CD4-positive, alpha-beta T cell treated with Interleukin-17A for 1 hour (primary cell): ENCODE measurements around the gene FNDC3B.

Experiments
- DNase-seq: peaks from one replicate; pipeline ENCODE4 v3.0.0-alpha.2; 2020

Gene FNDC3B

DNA sequence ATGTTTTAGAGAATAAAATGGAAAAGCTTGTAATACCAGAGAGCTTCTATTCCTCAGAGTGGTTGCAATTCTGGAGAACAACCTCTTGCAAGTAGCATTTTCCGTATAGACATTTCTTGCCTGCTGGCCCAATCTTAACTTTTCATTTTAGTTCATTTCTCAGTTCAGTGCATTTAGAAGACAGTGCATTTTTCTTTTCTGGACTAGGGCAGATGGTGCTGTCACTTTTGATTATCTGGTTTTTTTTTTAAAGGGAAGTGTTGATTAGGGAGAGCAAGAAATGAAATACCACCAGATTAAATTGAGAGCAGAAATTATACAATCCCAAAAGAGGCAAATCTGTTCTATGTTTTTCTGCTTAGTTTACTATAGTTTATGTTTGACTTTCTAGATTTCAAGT lies 236.2 kb downstream of the FNDC3B start:
- no peak for DNase-seq

DNA sequence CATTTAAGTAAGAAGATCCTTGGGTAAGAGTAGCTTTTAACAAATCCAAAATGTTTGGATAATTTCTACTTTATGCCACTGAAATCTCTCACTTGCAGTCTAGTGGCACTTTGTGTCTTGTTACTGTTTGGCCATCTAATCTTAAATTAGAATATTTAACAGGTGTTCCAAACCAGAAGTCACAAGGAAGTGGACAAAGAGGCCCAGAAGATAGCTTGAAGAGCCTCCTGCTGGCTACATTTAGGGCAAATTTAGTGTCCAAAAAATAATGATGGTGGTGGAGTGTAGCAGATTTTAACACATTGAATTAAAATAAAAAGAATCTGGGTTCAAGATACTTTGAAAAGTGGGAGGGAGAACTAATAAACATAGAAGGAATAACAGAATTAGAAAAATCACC lies 236.7 kb downstream of the FNDC3B start:
- DNase-seq = peak; percentile 10

DNA sequence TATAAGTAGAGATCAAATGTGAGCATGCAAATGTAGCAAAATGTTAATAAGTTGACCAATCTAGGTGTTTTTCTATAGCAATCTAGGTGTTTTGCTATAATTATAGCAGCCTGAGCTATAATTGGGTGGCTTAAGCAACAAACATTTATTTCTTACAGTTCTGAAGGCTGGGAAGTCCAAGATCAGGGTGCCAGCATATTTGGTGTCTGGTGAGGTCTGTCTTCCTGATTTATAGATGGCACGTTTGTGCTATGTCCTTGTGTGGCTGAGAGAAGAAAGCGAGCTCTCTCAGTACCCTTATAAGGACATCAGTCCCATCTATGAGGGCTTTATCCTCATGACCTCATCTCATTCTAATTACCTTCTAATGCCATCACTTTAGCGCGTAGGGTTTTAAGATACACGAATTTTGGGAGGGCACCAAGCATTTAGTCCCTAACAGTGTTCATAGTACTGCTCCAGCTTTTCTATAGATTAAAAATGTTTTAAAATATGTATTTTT lies 237.8 kb downstream of the FNDC3B start:
- no peak for DNase-seq

DNA sequence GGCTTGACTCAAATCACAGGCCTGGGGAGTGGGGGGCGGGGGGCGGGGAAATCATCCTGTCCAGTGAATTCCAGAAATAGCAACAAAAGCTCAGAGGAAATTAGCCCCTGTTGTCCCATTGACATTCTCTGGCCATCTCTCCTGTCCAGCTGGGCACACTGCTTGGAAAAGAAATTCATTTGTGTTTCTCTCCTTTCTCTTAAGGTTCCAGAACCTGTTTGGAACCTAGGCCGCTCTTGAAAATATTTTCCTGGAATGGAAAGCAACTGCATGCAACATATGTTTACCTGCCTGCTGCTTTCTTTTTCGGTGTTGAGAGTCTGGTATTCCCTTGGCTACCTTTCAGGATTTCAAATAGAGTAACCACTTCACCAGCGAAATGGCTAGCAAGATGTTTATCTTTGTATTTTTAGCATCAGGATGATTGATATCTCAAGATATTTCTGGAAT lies 239.8 kb downstream of the FNDC3B start:
- no peak for DNase-seq

DNA sequence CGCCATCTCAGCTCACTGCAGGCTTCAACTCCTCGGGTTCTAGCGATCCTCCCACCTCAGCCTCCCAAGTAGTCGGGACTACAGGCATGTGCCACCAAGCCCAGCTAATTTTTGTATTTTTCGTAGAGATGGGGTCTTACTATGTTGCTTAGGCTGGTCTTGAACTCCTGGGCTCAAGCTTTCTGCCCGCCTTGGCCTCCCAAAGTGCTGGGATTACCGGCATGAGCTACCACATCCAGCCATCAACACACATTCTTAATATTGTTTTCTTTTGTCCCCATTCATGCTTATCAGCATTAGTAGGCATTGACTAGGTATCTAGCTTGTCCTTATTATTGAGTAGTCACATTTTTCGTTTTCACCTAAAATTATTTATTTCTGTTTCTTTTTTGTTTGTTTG lies 240.6 kb downstream of the FNDC3B start:
- DNase-seq = no peak

DNA sequence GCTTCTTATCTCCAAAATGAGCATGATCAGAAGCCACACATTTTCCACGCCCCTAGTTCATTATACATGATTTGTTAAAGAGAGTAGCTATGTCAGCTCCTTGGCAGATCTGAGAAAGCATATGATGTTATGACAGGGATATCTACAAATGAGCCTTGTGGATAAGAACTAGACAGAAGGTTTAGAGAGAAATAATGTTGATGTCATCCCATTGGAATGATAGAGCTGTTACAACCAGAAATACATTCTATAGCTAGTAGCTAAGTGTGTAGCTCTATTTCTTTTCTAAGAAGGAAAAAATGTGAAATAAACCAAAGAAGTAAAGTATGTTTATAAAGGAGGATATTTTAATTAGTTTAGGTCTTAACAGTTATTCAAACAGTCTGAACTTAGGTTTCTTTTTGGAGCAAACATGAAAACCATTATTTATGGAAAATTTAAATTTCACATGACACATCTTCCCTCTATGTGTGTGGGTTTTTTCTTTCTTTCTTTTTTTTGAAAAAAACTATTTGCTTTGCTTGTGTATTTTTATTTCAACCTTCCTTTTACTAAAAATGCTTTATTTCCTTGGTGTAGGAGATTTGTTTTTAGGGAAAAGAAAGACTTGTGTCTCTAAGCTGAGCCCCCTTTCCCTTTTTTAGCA lies 241.2 kb downstream of the FNDC3B start:
- no peak for DNase-seq

DNA sequence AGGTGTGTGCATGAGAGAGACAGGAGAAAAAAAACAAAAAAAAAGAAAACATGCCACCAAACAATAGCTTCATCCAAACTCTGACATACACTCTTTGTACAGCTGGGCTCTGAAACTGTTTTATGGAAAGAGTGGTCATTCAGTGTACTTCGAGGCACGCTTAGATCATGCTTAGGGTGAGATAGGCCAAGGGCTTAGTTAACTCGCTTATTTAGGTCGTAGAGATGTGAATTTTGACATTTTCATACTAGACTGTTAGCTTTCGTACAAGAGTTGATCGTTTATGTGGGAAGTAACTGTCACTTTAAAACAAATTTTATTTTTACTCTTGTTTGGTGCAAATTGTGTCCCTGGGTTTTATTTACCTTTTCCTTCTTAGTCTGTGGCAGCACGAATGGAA lies 242.5 kb downstream of the FNDC3B start:
- no peak for DNase-seq

DNA sequence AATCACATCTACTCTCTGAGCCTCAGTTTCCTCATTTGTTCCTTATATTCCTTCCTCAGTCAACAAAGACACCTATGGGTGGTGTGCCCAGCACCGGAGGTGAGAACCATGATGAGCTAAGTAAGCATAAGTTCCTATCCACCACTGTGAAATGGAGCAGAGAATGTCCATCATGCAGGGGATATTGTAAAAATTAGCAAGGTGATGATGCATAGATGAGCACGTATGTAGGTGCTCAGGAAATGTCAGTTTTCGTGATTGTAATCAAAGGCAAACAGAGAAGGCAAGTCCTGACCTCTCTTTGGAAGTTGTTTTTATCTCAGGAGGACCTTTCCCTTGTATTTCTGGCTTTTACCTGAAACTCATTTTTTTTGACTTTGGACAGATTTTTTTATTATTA lies 243.5 kb downstream of the FNDC3B start:
- DNase-seq = no peak

DNA sequence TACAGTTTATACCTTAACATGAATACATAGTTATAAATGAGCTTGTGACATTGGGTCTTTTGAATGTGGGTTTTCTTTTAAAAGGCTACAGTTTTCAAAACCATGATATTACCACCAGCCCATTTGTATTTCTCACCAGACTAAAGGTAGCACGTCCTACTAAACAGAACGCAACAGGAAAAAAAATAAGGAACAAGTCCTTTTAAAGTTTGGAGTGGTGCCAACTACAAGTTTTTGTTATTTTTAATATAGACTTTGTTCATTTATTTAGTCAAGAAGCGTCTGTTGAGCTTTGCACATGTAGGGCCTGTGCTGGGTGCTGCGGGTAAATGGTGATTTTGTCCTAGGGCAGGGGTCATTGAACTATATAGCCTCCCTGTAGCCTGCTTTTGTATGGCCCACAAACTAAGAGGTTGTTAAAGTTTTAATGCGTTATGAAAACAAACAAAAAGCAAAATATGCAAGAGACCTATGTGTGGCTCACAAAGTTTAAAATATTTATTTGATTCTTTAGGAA lies 244.5 kb downstream of the FNDC3B start:
- DNase-seq = no peak

DNA sequence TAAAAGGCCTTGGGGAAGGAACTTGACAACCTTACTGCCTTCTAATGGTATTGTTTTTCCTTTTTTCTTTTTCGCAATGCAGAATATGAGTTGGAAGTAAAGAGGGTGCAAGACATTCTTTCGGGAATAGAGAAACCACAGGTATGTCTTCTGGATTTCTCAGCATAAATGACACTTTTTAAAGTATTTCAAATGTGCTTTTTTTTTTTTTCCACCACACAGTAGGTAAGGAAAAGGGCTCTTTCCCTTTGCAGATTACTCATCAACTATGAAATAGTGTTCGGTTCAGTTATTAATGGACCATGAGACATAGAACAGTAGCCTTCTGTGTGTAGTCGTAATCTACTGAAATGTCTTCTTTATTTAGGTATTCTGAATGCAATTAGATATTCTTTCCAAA lies 246.5 kb downstream of the FNDC3B start:
- DNase-seq = no peak

DNA sequence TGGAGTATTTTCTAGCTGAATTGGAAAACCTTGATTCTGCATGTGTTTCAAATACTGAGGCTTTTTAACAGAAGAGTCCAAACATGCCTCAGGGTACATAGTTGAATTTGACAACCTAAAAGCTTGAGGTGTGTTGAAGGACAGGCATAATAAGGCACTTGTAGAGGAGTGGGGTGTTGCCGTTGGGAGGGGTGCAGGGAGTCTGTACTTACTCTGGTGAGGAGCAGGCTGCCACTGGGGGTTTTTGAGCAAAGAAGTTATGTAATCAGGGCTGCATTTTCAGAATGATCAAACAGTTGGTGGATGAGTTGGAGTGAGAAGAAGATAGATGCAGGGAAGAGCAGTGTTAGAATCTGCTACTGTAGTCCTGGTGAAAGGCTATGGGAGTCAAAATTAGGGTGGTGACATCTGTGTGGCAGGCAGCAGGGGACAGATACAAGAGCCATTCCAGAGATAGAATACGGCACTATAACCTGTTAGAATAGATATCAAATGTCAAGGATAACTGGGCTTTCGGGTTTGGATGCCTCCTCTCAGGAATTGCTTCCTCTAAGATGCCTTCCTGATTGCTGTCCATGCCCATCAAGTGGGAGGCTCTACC lies 247.3 kb downstream of the FNDC3B start:
- DNase-seq = no peak

DNA sequence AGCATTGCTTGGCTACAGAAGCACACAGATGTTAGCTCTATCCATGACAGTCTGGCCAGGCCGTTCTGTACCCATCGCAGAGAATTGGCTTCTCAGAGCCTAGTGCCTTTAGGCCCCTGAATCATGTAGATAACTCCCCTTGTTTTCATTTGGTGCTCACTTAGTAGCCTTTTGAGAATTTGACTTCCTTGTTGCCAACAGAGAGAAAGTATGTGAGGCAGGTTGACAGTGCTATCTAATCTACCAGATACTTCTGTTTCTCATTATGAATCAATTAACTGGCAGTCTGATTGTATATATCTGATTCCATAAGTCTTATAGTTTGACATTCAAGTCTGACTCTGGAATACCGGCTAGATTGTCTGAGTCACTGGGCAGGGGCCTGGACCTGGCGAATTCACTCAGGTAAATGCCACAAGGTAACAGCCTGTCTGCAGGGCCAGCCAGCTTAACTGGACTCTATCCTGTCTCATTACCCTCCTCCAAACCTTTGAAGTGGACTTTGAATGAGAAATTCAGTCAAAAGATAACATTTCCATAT lies 248.6 kb downstream of the FNDC3B start:
- no peak for DNase-seq

DNA sequence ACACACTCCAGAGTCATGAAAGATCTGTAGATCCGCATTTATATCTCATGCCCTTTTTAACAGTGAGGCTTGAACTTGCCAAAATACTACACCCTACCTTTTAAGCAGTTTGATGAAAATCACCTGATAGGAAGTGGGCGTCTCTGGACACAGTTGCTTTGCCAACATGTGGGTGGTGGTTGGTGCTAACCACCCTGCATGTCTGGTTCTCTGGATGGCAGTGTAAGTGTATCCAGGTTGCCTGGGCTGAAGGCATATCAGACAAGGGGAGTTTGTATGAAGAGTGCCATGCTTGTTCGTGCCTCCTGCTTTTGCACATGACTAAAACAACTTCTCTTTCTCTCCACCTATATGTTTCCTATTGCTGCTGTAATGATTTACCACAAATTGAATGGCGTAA lies 249.3 kb downstream of the FNDC3B start:
- no peak for DNase-seq

DNA sequence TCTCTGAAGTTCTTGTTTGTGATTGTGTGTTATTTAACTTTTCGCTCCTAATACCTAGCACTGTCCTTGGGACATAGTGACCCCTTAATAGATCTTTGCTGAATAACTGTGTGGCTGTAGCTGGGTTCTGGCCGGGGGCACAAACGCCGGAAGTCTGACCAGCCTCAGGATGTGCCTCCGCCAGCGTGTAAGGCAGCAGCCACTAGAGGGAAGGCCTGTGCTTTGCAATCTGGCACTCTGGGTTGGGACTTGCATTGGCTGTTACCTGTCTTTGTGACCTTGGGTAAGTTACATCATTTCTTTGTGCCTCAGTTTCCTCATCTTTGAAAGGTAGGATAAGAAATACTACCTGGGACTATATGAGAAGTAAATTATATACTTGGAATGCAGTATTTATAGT lies 250.2 kb downstream of the FNDC3B start:
- no peak for DNase-seq

DNA sequence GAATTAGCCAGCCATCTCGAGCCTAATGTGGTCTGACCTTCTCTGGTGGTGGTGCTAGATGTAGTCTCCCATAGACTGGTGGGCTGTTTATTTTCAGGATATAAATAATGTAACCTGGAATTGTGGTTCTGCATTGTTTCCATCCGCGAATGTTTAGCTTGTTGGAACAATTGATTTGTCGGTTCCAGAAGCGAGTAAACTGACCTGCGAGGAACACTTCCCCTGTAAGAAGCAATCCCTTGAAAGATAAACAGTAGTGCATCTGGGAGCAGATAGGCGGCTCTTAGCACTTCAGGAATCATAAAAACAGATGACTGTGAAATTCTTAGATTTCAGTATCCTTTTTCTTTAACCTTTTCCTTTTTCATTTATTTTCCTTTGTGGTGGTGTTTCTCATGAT lies 251.1 kb downstream of the FNDC3B start:
- DNase-seq = no peak

DNA sequence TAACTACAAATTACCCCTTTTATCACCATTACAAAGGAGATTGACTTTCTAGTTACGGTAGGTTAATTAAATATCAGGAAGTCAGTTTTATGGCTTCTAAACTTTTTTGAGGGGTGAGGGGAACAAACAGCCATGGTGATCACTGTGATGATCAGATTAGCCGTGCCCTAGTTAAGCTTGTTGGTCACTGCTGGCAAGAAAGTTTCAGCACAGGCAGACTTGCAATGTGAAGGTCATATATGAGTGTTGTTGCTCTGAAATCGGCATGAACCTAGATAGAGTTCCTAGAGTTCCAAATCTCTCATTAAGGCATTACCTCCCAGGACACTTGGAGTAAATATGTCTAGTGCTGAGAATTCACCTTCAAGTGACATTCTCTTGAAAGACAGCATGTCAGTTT lies 252.3 kb downstream of the FNDC3B start:
- no peak for DNase-seq

DNA sequence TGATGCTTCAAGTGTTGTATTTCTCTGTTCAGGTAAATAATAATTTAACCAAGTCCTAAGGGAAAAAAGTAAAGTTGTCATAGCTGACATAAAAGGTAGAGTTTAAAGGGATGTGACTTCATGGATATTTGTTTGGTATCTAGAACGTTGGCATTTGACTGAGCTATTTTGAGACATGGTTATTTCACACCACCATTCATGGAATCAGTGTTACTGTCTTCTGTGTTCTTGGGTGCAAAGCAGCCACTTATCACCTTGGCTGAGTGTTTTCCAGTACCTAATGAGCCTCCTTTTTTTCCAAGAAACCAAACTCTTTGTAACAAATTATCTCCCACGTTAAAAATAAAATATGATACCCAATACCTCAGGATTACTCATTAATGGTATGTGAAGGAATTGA lies 253.0 kb downstream of the FNDC3B start:
- no peak for DNase-seq

DNA sequence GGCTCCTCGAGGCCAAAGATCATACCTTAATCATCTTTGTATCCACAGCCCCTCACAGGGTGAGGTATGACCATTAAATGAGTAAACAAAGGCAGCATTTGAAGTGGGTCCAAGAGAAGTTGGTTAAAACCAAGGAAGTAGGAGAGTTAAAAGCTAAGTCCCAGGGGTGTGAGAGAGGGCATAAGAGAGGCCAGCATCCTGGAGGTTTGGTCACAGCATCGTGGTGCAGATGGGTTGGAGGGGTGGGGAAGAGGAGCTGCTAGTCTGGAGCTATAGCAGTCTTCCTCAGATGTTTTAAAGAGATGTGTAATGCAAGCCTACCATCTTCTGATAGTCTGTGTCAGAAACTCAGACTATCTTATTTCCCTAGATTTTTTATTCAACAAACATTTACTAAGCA lies 253.7 kb downstream of the FNDC3B start:
- no peak for DNase-seq

DNA sequence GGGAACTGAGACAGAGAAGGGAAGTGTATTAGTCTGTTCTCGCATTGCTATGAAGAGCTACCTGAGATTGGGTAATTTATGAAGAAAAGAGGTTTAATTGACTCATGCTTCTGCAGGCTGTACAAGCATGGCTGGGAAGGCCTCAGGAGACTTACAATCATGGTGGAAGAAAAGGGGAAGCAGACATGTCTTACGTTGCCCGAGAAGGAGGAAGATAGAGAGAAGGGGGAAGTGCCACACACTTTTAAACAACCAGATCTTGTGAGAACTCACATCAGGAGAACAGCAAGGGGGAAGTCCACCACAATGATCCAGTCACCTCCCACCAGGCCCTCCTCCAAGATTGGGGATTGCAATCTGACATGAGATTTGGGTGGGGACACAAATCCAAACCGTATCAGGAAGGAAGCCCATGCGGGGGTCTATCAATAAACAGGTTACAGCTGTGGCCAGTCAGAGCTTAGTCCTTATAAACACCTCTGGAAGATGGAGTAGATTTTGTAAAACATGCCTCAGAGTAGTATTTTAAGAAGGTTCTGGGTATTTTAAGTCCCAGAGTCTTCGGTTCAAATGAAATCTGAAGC lies 254.9 kb downstream of the FNDC3B start:
- no peak for DNase-seq

DNA sequence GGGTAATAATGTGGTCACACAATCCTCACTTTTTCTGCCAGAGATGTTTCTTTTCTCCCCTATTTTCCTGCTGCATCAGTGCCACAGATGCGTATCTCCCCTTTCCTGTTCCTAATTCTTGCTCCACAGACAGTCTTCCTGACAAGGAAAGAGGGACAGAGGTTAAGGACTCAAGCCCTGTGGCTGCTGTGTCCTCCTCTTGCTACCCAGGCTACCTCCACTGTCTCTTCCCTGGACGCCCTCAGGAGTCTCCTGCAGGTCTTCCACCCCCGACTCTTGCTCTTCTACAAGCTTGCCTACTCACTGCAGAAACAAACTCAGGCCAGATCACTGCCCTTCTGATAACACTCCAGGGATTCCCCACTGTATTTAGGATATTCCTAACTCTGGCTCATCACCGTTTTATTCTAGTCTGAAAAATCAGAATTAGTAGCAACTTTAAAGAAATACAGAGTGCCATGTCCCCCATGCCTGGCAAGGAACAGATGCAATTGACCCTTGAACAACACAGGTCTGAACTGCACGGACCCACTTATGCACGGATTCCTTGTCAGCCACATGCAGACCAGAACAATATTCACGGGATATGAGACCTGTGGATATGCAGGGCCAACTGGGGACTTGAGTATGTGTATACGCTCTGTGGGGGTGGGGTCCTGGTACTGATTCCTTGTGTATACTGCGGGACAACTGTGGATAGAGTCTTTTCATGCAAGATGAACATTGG lies 257.0 kb downstream of the FNDC3B start:
- no peak for DNase-seq

DNA sequence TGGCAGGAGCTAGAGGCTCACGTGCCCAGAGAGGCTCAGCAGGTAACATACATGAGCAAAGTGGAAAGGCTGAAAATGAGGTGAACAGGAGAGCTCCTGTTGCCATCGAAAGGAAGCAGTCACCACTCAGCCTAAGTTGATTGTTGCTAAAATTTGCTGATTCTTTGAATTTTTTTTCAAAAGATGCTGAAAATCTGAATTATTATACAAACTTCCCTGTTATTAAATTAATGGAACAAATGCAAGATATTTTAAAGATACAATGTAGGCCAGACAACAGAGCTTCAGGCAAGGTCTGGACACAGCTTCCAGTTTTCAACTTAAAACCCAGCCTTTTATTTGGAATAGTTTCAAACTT lies 257.6 kb downstream of the FNDC3B start:
- DNase-seq = no peak

DNA sequence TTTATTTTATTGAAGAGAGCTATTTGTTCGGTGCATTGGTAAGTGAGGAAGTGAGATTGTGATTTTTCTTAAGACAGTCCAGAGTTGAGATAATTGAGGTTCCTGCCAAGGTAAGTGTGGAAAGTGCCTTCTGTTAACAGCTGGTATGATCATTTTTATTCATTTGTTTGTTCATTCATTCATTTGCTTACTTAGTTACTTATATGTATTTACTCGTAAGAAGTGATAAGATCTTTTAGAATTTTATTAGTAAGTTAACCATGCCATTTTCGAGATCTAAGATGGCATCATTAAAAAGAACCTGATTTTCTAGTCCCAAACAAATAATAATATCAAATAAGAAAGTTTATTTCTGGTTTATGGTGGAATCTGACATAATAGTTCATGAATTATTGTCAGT lies 258.9 kb downstream of the FNDC3B start:
- DNase-seq = no peak

DNA sequence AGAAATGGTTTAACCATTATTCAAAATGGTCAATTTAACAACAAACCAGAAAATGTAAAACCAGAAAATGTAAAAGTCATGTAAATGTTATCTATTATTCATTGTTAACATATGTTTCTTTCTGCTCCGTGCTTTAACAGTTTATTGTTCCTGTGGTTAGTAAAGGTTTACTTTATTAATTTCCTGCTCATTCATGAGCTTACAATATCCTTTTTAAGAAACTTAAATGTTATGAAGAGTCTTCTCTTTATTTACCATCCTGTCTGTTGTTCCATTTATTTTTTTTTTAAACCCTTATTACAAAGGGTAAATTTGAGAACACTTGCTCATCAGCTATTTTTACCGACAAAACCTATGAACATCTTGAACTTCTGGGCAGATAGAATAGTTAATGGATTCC lies 260.8 kb downstream of the FNDC3B start:
- no peak for DNase-seq

DNA sequence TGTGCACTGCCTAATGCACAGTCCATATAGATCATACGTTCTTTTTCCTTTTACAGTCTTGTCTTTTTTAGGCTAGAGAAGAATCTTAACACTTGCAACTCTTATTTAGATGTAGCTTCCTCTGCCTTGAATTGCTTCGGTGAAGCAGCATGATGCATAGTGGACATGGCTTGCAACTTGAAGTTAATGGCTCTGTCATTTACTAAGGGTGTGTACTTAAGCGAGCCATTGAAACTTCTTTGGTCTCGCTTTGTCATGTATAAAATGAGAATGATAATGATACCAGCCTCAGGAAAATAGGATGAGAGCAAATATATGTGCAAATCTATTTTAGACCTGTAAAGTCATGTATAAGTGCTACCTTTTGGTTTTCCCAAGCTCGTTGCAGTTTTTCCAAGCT lies 261.5 kb downstream of the FNDC3B start:
- no peak for DNase-seq
